Measurements from ENCODE around the gene C20orf202.

Gene C20orf202

DNA sequence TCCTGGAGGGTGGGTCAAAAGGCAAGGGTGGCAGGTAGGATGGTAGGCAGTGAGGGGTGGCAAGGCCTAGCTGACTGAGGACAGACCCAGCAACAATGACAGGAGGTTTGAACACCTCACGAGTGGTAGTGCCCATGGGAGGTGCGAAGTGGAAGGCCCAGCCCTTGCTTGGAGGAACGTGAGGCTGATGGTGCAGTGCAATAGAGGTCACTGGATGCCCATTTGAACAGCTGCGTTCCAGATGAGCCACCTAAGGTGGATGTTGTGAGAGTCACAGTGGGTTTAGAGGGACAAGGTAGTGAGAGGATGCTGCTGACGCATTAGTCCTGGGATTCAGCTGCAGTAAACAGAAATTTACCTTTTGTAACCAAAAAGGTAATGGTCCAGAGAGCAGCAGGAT lies 34.0 kb upstream of the C20orf202 start:
- Histone ChIP-seq H3K36me3 (ENCODE audit: control insufficient read depth, insufficient read depth, low read length) (peaks cover 9% of the 10 kb centered on the region), H3K79me1 (ENCODE audit: low read length) (no peaks in the 10 kb centered on the region), H2BK120ac (ENCODE audit: low read depth, low read length) (no peak overlapping the region), H3K4me2 (ENCODE audit: low read length) (no peak overlapping the region), H3K27me3 (ENCODE audit: insufficient read depth, low read length, poor library complexity) (no peaks in the 10 kb centered on the region), H4K5ac (ENCODE audit: low read length) (no peak overlapping the region), H2AK5ac (ENCODE audit: low read length) (no peak overlapping the region), H3K27ac (ENCODE audit: low read depth, low read length) (no peak overlapping the region), H3K23ac (ENCODE audit: low read length) (no peak overlapping the region), H3K18ac (ENCODE audit: low read length) (no peak overlapping the region), H3K4me1 (ENCODE audit: control insufficient read depth, low read depth, low read length) (no peaks in the 10 kb centered on the region), H3K9ac (ENCODE audit: low read length) (no peak overlapping the region), H4K8ac (ENCODE audit: low read depth, low read length) (no peak overlapping the region), H3K4ac (ENCODE audit: low read depth, low read length) (no peak overlapping the region), H3K79me2 (ENCODE audit: control insufficient read depth, insufficient read depth, low read length) (no peaks in the 10 kb centered on the region), H3K4me3 (ENCODE audit: low read length) (no peak overlapping the region), H3K56ac (ENCODE audit: low read length) (no peak overlapping the region), H2BK15ac (replicated peaks; ENCODE audit: low read depth) (no peak overlapping the region), H2BK5ac (ENCODE audit: low read length) (no peak overlapping the region)
- no peak for DNase-seq
- no CpG with 5 or more reads among the region's 5 CpGs for WGBS (ENCODE audit: extremely low coverage, insufficient coverage, low lambda C conversion rate)

DNA sequence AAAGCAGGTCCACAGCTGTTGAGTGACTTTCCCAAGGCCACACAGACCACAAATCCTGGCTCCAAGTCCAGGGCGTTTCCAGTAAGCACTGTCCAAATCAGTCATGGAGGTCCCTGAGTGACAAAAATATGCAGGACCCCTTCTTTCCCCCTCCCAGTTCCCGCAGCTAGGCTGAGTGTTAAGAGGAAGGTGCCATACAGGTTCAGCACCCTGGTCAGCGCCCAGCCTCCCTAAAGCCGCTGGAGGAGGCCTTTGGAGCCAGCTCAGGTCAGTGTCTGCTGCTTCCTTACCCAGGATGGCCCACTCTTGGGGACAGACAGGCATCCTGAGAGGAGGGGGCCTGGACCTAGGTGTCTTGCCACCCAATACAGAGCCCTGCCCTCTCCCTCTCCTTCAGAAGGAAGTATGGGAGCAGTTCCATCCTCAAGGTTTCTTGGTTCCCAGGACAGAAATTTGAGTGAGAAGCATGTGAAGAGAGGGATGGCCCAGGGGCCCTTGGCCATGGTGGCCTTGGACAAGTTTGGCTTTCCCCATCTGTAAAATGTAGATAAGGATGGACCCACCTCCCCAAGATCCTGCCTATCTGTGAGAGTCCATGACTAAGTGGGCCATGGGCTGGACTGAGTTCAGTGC lies 31.7 kb upstream of the C20orf202 start:
- H3K56ac ChIP-seq (ENCODE audit: low read length) = no peak overlapping the region
- no peak overlapping the region for H3K4me2 ChIP-seq (ENCODE audit: low read length)
- no peak overlapping the region for H3K18ac ChIP-seq (ENCODE audit: low read length)
- no peak overlapping the region for H2AK5ac ChIP-seq (ENCODE audit: low read length)
- no peak overlapping the region for H4K5ac ChIP-seq (ENCODE audit: low read length)
- H3K36me3 ChIP-seq (ENCODE audit: control insufficient read depth, insufficient read depth, low read length) = peaks cover 4% of the 10 kb centered on the region
- H2BK5ac ChIP-seq (ENCODE audit: low read length) = no peak overlapping the region
- H4K8ac ChIP-seq (ENCODE audit: low read depth, low read length) = no peak overlapping the region
- H3K4me1 ChIP-seq (ENCODE audit: control insufficient read depth, low read depth, low read length) = no peaks in the 10 kb centered on the region
- H3K9ac ChIP-seq (ENCODE audit: low read length) = no peak overlapping the region
- H3K79me1 ChIP-seq (ENCODE audit: low read length) = no peaks in the 10 kb centered on the region
- H3K27ac ChIP-seq (ENCODE audit: low read depth, low read length) = no peak overlapping the region
- H3K27me3 ChIP-seq (ENCODE audit: insufficient read depth, low read length, poor library complexity) = no peaks in the 10 kb centered on the region
- H2BK120ac ChIP-seq (ENCODE audit: low read depth, low read length) = no peak overlapping the region
- DNase-seq = peak; percentile 74
- no peak overlapping the region for H3K4me3 ChIP-seq (ENCODE audit: low read length)
- no peak overlapping the region for H3K23ac ChIP-seq (ENCODE audit: low read length)
- no CpG with 5 or more reads among the region's 4 CpGs for WGBS (ENCODE audit: extremely low coverage, insufficient coverage, low lambda C conversion rate)
- H3K79me2 ChIP-seq (ENCODE audit: control insufficient read depth, insufficient read depth, low read length) = no peaks in the 10 kb centered on the region
- no peak overlapping the region for H2BK15ac ChIP-seq (replicated peaks; ENCODE audit: low read depth)
- no peak overlapping the region for H3K4ac ChIP-seq (ENCODE audit: low read depth, low read length)

DNA sequence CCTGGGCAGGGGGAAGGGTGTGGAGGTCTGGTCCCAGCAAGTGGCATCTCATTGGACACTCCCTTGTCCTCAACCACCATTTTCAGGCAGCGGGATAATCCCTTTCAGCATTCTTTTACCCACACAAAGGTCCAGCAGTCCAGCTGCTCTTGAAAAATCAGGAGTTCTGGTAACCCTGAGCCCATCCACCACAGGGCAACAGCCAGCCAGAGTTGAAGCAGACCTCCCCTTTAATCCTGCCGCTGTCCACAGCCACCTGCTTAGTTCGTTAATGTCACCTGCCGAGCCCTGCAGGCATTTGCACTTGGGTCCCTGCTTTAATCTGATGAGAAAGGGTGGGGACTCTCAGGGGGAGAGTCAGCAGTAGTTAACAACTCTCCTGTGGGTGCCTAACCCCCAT lies 29.6 kb upstream of the C20orf202 start:
- no peak for DNase-seq
- H3K18ac ChIP-seq (ENCODE audit: low read length) = no peak overlapping the region
- H4K8ac ChIP-seq (ENCODE audit: low read depth, low read length) = no peak overlapping the region
- H3K27me3 ChIP-seq (ENCODE audit: insufficient read depth, low read length, poor library complexity) = no peaks in the 10 kb centered on the region
- no peak overlapping the region for H3K56ac ChIP-seq (ENCODE audit: low read length)
- no peak overlapping the region for H3K9ac ChIP-seq (ENCODE audit: low read length)
- no peak overlapping the region for H3K4me3 ChIP-seq (ENCODE audit: low read length)
- no peaks in the 10 kb centered on the region for H3K79me2 ChIP-seq (ENCODE audit: control insufficient read depth, insufficient read depth, low read length)
- peaks cover 1% of the 10 kb centered on the region for H3K36me3 ChIP-seq (ENCODE audit: control insufficient read depth, insufficient read depth, low read length)
- no peak overlapping the region for H2BK5ac ChIP-seq (ENCODE audit: low read length)
- no peak overlapping the region for H3K27ac ChIP-seq (ENCODE audit: low read depth, low read length)
- H2BK120ac ChIP-seq (ENCODE audit: low read depth, low read length) = no peak overlapping the region
- no peaks in the 10 kb centered on the region for H3K4me1 ChIP-seq (ENCODE audit: control insufficient read depth, low read depth, low read length)
- no peak overlapping the region for H4K5ac ChIP-seq (ENCODE audit: low read length)
- H2AK5ac ChIP-seq (ENCODE audit: low read length) = no peak overlapping the region
- WGBS (ENCODE audit: extremely low coverage, insufficient coverage, low lambda C conversion rate) = no CpG with 5 or more reads among the region's 4 CpGs
- H3K23ac ChIP-seq (ENCODE audit: low read length) = no peak overlapping the region
- no peaks in the 10 kb centered on the region for H3K79me1 ChIP-seq (ENCODE audit: low read length)
- H2BK15ac ChIP-seq (replicated peaks; ENCODE audit: low read depth) = no peak overlapping the region
- no peak overlapping the region for H3K4me2 ChIP-seq (ENCODE audit: low read length)
- no peak overlapping the region for H3K4ac ChIP-seq (ENCODE audit: low read depth, low read length)

DNA sequence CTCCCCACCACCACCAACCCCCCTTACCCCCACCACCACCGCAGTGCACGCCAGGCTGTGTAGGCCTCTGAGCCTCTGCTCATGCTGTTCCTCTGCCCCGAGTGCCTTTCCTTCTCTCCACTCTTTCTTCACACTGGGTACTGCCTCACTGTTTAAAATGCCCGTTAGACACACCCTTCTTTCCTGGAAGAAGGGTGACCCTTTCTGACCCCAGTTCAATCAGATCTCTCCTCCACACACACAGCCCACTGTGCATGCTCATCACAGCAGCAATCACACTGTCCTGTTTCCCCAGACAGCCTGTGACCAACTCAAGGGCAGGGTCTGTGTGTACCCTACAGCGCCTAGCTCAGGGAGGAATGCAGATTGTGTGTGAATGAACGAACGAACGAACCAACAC lies 28.5 kb upstream of the C20orf202 start:
- no peak overlapping the region for H3K27ac ChIP-seq (ENCODE audit: low read depth, low read length)
- H2BK15ac ChIP-seq (replicated peaks; ENCODE audit: low read depth) = no peak overlapping the region
- H2BK5ac ChIP-seq (ENCODE audit: low read length) = no peak overlapping the region
- no CpG with 5 or more reads among the region's 8 CpGs for WGBS (ENCODE audit: extremely low coverage, insufficient coverage, low lambda C conversion rate)
- no peak overlapping the region for H3K18ac ChIP-seq (ENCODE audit: low read length)
- H3K56ac ChIP-seq (ENCODE audit: low read length) = no peak overlapping the region
- no peak overlapping the region for H3K23ac ChIP-seq (ENCODE audit: low read length)
- no peak for DNase-seq
- no peak overlapping the region for H3K9ac ChIP-seq (ENCODE audit: low read length)
- no peak overlapping the region for H3K4me2 ChIP-seq (ENCODE audit: low read length)
- H3K79me1 ChIP-seq (ENCODE audit: low read length) = no peaks in the 10 kb centered on the region
- H3K36me3 ChIP-seq (ENCODE audit: control insufficient read depth, insufficient read depth, low read length) = peaks cover 1% of the 10 kb centered on the region
- no peaks in the 10 kb centered on the region for H3K27me3 ChIP-seq (ENCODE audit: insufficient read depth, low read length, poor library complexity)
- H2AK5ac ChIP-seq (ENCODE audit: low read length) = no peak overlapping the region
- no peak overlapping the region for H3K4ac ChIP-seq (ENCODE audit: low read depth, low read length)
- no peak overlapping the region for H4K5ac ChIP-seq (ENCODE audit: low read length)
- no peak overlapping the region for H2BK120ac ChIP-seq (ENCODE audit: low read depth, low read length)
- no peak overlapping the region for H3K4me3 ChIP-seq (ENCODE audit: low read length)
- no peaks in the 10 kb centered on the region for H3K4me1 ChIP-seq (ENCODE audit: control insufficient read depth, low read depth, low read length)
- H3K79me2 ChIP-seq (ENCODE audit: control insufficient read depth, insufficient read depth, low read length) = no peaks in the 10 kb centered on the region
- H4K8ac ChIP-seq (ENCODE audit: low read depth, low read length) = no peak overlapping the region

DNA sequence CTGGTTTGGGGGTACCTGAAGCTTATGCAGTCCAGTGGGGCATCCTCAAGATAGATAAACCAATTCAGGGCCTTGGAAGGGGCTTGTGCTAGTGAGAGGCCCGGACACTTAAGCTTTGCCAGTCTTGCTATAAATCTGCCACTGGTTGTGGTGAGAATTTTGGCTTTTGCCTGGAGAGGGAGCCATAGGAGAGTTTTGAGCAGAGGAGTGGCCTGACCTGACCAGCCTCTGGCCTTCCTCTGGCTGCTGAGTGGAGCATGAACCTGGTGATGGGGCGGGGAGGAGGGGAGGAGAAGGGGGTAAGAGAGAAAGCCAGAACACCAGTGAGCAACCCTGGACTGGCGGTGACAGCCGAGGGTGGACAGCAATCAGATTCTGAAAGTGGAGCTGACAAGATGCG lies 25.6 kb upstream of the C20orf202 start:
- H4K8ac ChIP-seq (ENCODE audit: low read depth, low read length) = no peak overlapping the region
- no peak overlapping the region for H2BK5ac ChIP-seq (ENCODE audit: low read length)
- H3K79me1 ChIP-seq (ENCODE audit: low read length) = no peaks in the 10 kb centered on the region
- H3K4me3 ChIP-seq (ENCODE audit: low read length) = no peak overlapping the region
- no peak overlapping the region for H3K4ac ChIP-seq (ENCODE audit: low read depth, low read length)
- no peak overlapping the region for H2AK5ac ChIP-seq (ENCODE audit: low read length)
- H3K4me1 ChIP-seq (ENCODE audit: control insufficient read depth, low read depth, low read length) = no peaks in the 10 kb centered on the region
- H3K27me3 ChIP-seq (ENCODE audit: insufficient read depth, low read length, poor library complexity) = no peaks in the 10 kb centered on the region
- no peak overlapping the region for H3K23ac ChIP-seq (ENCODE audit: low read length)
- H2BK120ac ChIP-seq (ENCODE audit: low read depth, low read length) = no peak overlapping the region
- H3K79me2 ChIP-seq (ENCODE audit: control insufficient read depth, insufficient read depth, low read length) = no peaks in the 10 kb centered on the region
- no peak overlapping the region for H3K27ac ChIP-seq (ENCODE audit: low read depth, low read length)
- H3K4me2 ChIP-seq (ENCODE audit: low read length) = no peak overlapping the region
- no peak overlapping the region for H3K56ac ChIP-seq (ENCODE audit: low read length)
- WGBS (ENCODE audit: extremely low coverage, insufficient coverage, low lambda C conversion rate) = no CpG with 5 or more reads among the region's 5 CpGs
- no peak overlapping the region for H3K9ac ChIP-seq (ENCODE audit: low read length)
- no peak overlapping the region for H3K18ac ChIP-seq (ENCODE audit: low read length)
- no peaks in the 10 kb centered on the region for H3K36me3 ChIP-seq (ENCODE audit: control insufficient read depth, insufficient read depth, low read length)
- DNase-seq = peak; percentile 85
- no peak overlapping the region for H2BK15ac ChIP-seq (replicated peaks; ENCODE audit: low read depth)
- H4K5ac ChIP-seq (ENCODE audit: low read length) = no peak overlapping the region

DNA sequence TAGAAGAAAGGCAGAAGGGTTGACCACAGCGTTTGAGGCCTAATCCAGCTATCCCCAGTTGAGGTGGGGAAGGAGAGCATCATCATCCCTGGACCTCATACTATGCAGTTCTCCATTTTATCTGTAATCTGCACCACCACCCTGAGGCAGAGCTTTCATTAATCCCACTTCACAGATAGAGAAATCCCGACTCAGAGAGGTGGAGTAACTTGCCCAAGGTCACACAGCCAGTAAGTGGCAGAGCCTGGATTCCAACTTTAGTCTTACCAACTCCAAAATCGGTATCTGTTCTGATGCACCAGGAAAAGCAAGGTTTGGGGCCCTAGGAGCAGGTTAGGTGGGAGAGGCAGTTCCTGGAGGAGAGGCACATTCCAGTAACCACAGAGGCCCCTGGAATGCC lies 25.2 kb upstream of the C20orf202 start:
- Histone ChIP-seq H4K8ac (ENCODE audit: low read depth, low read length) (no peak overlapping the region), H3K4me2 (ENCODE audit: low read length) (no peak overlapping the region), H3K36me3 (ENCODE audit: control insufficient read depth, insufficient read depth, low read length) (no peaks in the 10 kb centered on the region), H3K23ac (ENCODE audit: low read length) (no peak overlapping the region), H3K4me3 (ENCODE audit: low read length) (no peak overlapping the region), H3K4ac (ENCODE audit: low read depth, low read length) (no peak overlapping the region), H3K79me2 (ENCODE audit: control insufficient read depth, insufficient read depth, low read length) (no peaks in the 10 kb centered on the region), H3K27me3 (ENCODE audit: insufficient read depth, low read length, poor library complexity) (no peaks in the 10 kb centered on the region), H2BK120ac (ENCODE audit: low read depth, low read length) (no peak overlapping the region), H3K27ac (ENCODE audit: low read depth, low read length) (no peak overlapping the region), H4K5ac (ENCODE audit: low read length) (no peak overlapping the region), H3K18ac (ENCODE audit: low read length) (no peak overlapping the region), H2AK5ac (ENCODE audit: low read length) (no peak overlapping the region), H3K4me1 (ENCODE audit: control insufficient read depth, low read depth, low read length) (no peaks in the 10 kb centered on the region), H2BK15ac (replicated peaks; ENCODE audit: low read depth) (no peak overlapping the region), H2BK5ac (ENCODE audit: low read length) (no peak overlapping the region), H3K9ac (ENCODE audit: low read length) (no peak overlapping the region), H3K56ac (ENCODE audit: low read length) (no peak overlapping the region), H3K79me1 (ENCODE audit: low read length) (no peaks in the 10 kb centered on the region)
- WGBS (ENCODE audit: extremely low coverage, insufficient coverage, low lambda C conversion rate) = no CpG with 5 or more reads among the region's 3 CpGs
- DNase-seq = no peak
